Motor neuron (in vitro differentiated cells): ENCODE measurements around the gene LHFPL5. TPM values are rescaled to one million over a fixed set of nuclear protein-coding genes. Genes with fewer than 3 reads are reported as not detected.
A peak's percentile ranks its signal among the peaks of the same experiment; 100 is the strongest.

Experiments used
- ATAC-seq, 8 experiments: fragments of 200-7000 bp; cut with Tn5 transposase; replicated peaks in 6 of 8; 2 replicates each; pipeline ENCODE4 v1.8.0; 2021; ENCODE audit warnings: mild to moderate bottlenecking in 8 of 8, moderate library complexity in 8 of 8
- H3K27ac ChIP-seq, 2 donors: fragments of 250-450 bp; sonication (Bioruptor Pico); 2 replicates each; pipeline ENCODE4 v1.9.0; 2021; ENCODE audit warnings: antibody characterized with exemption in 2 of 2, mild to moderate bottlenecking in 2 of 2, moderate library complexity in 1 of 2
- H3K4me1 ChIP-seq, 2 donors: fragments of 250-450 bp; sonication (Bioruptor Pico); replicated peaks in 1 of 2; 2 replicates each; pipeline ENCODE4 v1.6.1; 2021; ENCODE audit warnings: antibody characterized with exemption in 2 of 2, mild to moderate bottlenecking in 2 of 2, moderate library complexity in 1 of 2
- H3K4me3 ChIP-seq, 5 donors: fragments of 250-450 bp; sonication (Bioruptor Pico); 2 replicates each; pipeline ENCODE4 v1.9.0; 2021; ENCODE audit warnings: antibody characterized with exemption in 5 of 5, mild to moderate bottlenecking in 5 of 5, moderate library complexity in 4 of 5
- WGBS, 10 experiments: fragments of 450-650 bp; shearing (Covaris generic); methylation state at CpG; one replicate each; pipeline ENCODE4 v1.0.0; 2022; 5-methylcytosine and 5-hydroxymethylcytosine counted together
- in situ Hi-C, 9 experiments: fragments of 400-800 bp; cut with MboI; loops; one replicate each; pipeline ENCODE4 v1.15.0; 2021; ENCODE audit warnings: low sequenced_read_pairs in 9 of 9, low pct_unique_long_range_greater_than_20kb in 2 of 9; ENCODE audit not compliant: unreplicated experiment in 9 of 9
- total RNA-seq, 8 experiments: library from RNA; unstranded; fragments of 300-600 nt; gene quantifications; 2 replicates each; pipeline versions ENCODE4 v1.2.3 to v1.2.4, GENCODE V29; 2022

LHFPL5 gene
- total RNA-seq, 8 experiments from 2014 or later = 0.13 to 1.0 (median 0.41) TPM; not detected in 3

DNA sequence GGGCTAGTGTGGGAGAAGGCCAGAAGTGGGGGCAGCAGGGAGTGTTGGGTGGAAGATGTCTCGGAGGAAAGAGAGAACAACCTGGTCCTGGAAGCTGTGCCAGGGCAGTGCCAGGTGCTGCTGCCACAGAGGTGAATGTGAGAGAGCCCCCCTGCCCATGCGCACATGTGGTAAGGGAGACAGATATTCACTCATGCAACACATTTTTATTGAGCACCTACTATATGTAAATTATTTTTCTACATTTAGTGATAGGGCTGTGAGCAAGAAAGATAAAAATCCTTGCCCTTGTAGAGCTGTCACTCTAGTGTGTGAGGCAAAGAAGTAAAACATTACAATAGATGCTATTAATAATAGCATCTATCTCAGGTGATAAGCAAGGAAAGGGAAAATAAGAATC, 23.9 kb upstream of the LHFPL5 start:
- WGBS, 10 experiments = 40 to 100% (median 100%) methylated on average over 1 of the region's 2 CpGs; no CpG with 5 or more reads in 5 of the 10 experiments
- Histone ChIP-seq H3K27ac (no peak overlapping the region), H3K4me3 (no peak overlapping the region), H3K4me1 (no peaks in the 10 kb centered on the region)
- in situ Hi-C loops = no loop called here
- ATAC-seq = no peak

DNA sequence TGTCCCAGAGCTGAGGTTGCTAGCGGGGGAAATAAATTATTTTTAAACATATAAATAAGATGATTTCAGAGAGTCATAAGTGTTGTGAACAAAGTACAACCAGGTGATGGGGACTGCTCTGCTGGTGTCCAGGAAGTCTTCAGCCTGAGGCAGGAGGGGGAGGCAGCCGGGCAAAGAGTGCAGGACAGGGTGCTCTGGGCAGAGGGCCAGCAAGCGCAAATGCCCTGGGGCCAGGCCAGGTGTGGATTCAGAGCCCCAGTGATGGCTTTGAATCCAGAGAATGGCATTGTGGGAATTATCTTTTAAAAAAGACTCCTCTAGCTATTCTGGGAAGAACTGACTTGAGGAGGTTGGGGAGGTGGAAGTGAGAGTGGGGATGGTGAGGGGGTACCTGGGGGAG, 22.7 kb upstream of the LHFPL5 start:
- Histone ChIP-seq H3K4me1 (no peaks in the 10 kb centered on the region), H3K4me3 (no peak overlapping the region), H3K27ac (no peak overlapping the region)
- 0 to 100% (median 94%) methylated on average over 1 to 3 of the region's 3 CpGs; no CpG with 5 or more reads in 2 of the 10 experiments for WGBS, 10 experiments
- ATAC-seq = peak in 1 of 8 experiments; percentile 62
- in situ Hi-C loops = no loop called here

DNA sequence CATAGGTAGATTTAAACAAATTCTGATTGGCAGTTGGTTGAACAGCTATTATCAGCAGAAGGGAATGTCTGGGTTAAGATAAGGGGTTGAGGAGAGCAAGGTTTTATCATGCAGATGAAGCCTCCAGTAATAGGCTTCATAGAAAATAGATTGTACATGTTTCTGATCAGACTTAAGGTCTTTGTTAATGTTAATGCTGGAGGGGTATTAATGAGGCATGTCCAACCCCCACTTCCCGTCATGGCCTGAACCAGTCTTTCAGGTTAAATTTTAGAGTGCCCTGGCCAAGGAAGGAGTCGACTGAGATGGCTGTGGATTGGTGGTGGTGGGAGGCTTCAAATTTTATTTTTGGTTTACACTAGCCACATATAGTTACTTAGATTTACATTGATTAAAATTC, 21.0 kb upstream of the LHFPL5 start:
- in situ Hi-C loops = no loop called here
- ATAC-seq = no peak
- Histone ChIP-seq H3K4me3 (no peak overlapping the region), H3K4me1 (no peaks in the 10 kb centered on the region), H3K27ac (no peak overlapping the region)
- WGBS, 10 experiments = 49 to 80% (median 60%) methylated on average over 1 to 2 of the region's 2 CpGs; no CpG with 5 or more reads in 3 of the 10 experiments

DNA sequence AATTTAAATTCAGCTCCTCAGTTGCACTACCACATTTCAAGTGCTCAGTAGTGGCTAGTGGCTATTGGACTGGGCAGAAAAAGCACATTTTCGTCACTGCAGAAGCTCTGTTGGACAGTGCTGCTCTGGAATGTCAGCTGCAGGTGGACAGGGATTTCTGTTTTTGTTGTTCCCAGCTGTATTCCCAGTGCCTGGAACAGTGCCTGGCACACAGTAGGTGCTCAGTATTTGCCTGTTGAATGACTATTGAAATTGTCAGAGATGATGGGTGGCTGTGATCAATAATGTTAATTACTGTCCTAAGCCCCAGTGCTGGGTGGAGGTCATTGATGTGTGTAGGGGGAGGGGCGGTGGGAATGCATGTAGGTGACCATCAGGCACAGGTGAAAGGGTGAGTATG, 18.9 kb upstream of the LHFPL5 start:
- WGBS, 10 experiments = 67 to 83% methylated on average over 1 of the region's 2 CpGs; no CpG with 5 or more reads in 8 of the 10 experiments
- H3K27ac ChIP-seq = no peak overlapping the region
- no peak overlapping the region for H3K4me3 ChIP-seq
- ATAC-seq = no peak
- in situ Hi-C loops = no loop called here
- no peaks in the 10 kb centered on the region for H3K4me1 ChIP-seq

DNA sequence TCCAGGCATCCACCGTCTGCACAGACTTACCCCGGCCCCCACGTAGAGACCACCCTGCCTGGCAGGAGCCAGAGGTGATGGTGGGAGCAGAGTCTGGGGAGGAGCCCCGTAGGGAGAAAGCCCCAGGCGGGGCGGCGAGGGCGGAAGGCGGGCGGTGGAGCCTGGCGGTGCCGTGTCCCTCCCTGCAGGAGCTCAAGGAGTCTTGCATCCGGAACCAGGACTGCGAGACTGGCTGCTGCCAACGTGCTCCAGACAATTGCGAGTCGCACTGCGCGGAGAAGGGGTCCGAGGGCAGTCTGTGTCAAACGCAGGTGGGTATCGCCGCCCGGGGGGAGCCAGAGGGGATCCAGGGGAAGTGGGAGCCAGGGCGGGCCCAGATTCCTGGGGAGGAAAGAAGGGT, 18.3 kb upstream of the LHFPL5 start:
- 60 to 100% (median 80%) methylated on average over 1 to 2 of the region's 25 CpGs; no CpG with 5 or more reads in 6 of the 10 experiments for WGBS, 10 experiments
- in situ Hi-C loops = no loop called here
- peak in 3 of 8 experiments; percentile 63 to 80 (median 69) for ATAC-seq
- Histone ChIP-seq H3K4me1 (no peaks in the 10 kb centered on the region), H3K27ac (no peak overlapping the region), H3K4me3 (no peak overlapping the region)

DNA sequence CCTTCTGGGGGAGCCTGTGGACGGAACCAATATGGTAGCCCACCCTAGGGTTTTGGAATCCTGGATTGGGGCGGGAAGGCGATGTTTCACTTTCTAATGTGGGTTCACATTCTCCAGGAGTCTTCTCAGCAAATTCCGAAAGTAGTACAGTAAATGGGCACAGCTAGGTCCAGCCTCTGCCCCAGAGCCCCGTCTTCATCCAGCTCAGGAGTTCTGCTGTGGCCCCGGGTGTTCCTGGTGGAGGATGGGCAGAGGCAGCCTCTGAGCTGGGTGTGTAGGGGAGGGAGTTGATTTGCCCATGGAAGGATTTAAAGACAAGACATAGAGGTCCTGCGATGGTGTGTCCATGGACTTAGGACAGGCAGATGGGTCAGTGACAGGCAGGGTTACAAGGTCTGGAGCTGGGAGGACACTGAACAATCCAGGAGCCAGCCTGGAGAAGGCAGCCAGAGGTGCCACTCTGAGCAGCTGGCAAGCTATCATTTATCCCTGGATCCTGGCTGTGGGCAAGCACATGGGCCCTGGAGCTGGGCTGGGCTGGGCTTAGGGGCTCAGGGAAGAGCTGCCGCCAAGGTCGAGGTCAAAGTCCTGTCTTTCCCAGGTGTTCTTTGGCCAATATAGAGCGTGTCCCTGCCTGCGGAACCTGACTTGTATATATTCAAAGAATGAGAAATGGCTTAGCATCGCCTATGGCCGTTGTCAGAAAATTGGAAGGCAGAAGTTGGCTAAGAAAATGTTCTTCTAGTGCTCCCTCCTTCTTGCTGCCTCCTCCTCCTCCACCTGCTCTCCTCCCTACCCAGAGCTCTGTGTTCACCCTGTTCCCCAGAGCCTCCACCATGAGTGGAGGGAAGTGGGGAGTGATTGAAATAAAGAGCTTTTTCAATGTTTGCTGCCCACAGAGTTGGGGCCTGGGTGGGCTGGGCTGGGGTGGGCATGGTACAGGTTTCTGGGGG, 17.6 kb upstream of the LHFPL5 start:
- H3K4me3 ChIP-seq = no peak overlapping the region
- peaks cover 0 to 4% of the 10 kb centered on the region in 2 donors for H3K4me1 ChIP-seq
- 49 to 89% (median 81%) methylated on average over 4 to 10 of the region's 13 CpGs; no CpG with 5 or more reads in 1 of the 10 experiments for WGBS, 10 experiments
- H3K27ac ChIP-seq = no peak overlapping the region
- no peak for ATAC-seq
- in situ Hi-C loops = no loop called here

DNA sequence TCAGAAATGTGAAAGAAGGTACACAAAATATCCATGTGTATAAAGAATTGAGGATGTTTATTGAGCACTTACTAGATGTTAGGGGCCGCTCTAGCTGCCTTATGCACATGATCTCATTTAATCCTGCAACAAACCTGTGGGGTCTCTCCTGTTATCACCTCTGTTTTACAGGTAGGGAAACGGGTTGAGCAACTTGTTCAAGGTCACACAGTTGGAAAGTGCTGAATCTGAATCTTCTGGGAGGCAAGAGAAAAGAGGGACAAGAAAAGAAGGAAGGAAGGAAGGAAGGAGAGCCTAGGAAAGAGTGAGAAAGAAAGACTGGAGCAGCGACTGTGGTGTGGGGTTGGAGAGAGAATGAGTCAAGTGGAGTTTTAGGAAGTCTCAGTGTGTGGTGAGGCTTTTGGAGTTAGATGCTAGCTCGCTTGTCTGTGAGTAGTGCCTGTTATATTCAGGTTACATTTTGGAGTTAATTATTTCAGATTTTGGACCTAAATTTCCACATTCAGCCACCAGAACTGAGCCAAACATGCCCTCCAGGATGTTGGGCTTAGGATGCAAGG, 16.6 kb upstream of the LHFPL5 start:
- Histone ChIP-seq H3K27ac (no peak overlapping the region), H3K4me3 (no peak overlapping the region), H3K4me1 (peaks cover 0 to 4% of the 10 kb centered on the region in 2 donors)
- no peak for ATAC-seq
- WGBS, 10 experiments = 7 to 80% (median 63%) methylated on average over 3 to 4 of the region's 4 CpGs
- in situ Hi-C loops = no loop called here

DNA sequence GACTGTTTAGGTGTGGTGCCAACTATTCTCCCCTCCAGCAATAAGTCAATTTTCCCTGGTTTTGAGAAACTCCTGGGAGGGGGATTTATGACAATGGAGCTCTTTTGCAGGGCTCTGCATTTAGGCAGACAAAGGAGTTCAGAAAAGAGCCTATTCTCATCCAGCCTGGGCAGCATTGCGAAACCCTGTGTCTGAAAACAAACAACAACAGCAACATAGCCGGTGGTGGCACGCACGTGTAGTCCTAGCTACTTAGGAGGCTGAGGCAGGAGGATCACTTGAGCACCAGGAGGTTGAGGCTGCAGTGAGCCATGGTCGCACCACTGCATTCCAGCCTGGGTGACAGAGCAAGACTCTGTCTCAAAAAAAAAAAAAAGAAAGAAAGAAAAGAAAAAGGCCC, 14.5 kb upstream of the LHFPL5 start:
- H3K4me3 ChIP-seq = no peak overlapping the region
- in situ Hi-C loops = no loop called here
- ATAC-seq = no peak
- H3K27ac ChIP-seq = no peak overlapping the region
- WGBS, 10 experiments = 44 to 93% (median 62%) methylated on average over 2 to 5 of the region's 5 CpGs
- H3K4me1 ChIP-seq = peaks cover 0 to 4% of the 10 kb centered on the region in 2 donors

DNA sequence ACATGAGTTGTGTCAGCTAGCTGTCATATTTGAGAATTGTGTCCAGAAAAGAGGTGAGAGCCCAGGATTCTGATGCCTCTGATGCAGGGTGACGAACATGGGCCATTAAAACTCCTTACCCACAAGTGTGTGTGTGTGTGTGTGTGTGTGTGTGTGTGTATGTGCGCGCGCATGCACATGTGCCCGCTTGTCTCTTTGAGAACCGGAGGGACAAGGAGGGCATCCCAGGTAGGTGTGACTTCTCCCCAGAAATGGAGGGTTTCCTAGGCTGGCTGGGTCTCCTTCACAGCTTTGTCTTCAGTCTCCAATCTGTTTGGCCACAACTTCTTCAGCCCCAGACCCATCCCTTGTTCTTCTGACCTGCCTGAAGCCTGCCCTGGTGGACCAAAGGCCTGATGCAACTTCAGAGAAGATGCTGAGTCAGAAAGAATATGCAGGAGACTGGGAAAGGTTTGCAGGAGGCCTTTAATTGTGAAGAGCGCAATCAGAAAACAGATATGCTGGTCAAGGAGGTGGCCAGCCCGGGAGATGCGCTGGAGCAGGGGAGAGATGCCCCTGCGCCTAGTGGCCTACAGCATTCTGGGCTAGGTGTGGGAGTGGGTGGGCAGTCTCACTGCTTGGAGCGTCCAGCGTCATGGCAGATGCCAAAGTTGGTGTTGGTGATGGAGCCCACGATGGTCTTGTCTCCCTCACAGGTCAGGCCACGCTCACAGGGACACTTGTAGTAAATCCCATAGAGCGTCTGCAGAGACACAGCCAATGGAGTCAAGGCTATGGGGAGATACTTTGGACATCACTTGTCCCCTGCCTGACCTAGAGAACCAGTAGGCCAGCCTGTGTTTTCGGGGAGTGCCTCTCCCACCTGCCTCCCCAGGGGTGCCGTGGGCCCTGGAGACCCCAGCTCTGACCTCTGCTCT, 10.4 kb upstream of the LHFPL5 start:
- in situ Hi-C loops = no loop called here

DNA sequence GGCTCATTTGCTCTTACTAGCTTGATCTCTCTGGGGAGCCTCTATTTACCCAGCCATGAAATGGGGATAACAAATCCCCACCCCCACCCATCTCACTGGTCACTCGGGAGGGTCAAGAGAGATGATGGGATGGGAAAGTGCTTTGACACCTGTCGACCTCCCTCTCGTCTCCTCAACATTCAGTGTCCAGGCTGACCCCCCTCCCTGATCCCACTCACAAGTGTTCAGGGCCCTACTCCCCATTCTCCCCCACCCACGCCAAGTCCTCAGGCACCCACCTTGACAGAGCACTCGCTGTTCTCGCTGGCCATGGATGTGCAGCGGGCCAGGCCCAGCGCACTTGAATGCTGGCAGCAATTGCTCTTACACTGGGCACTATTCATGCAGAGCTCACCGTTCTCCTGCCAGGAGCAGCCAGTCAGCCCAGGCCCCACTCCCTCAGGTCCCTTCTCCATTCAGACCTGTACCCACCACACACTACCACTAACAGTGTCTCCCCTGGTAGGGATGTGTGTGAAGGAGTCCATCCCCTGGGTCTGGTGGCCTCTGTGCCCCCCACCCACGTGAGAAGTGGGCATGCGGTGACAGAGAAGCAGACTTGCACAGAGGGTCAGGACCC, 9.6 kb upstream of the LHFPL5 start:
- Histone ChIP-seq H3K27ac (no peak overlapping the region), H3K4me3 (no peak overlapping the region), H3K4me1 (peaks cover 0 to 4% of the 10 kb centered on the region in 2 donors)
- no peak for ATAC-seq
- in situ Hi-C loops = no loop called here
- 40 to 95% (median 69%) methylated on average over 1 to 4 of the region's 11 CpGs; no CpG with 5 or more reads in 4 of the 10 experiments for WGBS, 10 experiments

More for the DNA sequence above, 10.4 kb upstream of the LHFPL5 start:
- Histone ChIP-seq H3K4me1 (peaks cover 0 to 4% of the 10 kb centered on the region in 2 donors), H3K27ac (no peak overlapping the region), H3K4me3 (no peak overlapping the region)
- peak in 2 of 8 experiments; percentile 36 to 38 for ATAC-seq
- 63 to 100% (median 89%) methylated on average over 3 to 14 of the region's 17 CpGs; no CpG with 5 or more reads in 1 of the 10 experiments for WGBS, 10 experiments

DNA sequence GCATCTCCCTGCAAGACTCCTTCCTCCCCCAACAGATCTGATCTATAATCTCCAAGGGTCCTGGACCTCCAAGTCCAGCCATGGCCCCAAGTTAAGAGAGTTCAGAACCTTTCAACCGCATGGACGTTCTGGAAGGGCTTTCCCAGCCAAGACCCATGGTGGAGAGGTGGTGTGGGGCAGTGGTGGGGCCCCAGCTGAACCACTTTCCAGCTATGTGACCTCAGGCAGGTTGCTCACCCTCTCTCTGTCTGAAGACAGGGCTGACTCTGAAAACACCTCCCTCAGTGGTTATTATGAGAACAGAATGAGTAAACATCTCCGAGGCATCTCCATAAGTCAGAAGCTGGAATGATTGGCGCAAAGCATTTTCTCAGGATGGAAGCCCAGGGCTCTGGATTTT, 8.9 kb upstream of the LHFPL5 start:
- Histone ChIP-seq H3K4me3 (no peak overlapping the region), H3K4me1 (peaks cover 0 to 4% of the 10 kb centered on the region in 2 donors), H3K27ac (no peak overlapping the region)
- no peak for ATAC-seq
- in situ Hi-C loops = no loop called here
- 53 to 100% (median 81%) methylated on average over 1 to 4 of the region's 4 CpGs; no CpG with 5 or more reads in 3 of the 10 experiments for WGBS, 10 experiments

DNA sequence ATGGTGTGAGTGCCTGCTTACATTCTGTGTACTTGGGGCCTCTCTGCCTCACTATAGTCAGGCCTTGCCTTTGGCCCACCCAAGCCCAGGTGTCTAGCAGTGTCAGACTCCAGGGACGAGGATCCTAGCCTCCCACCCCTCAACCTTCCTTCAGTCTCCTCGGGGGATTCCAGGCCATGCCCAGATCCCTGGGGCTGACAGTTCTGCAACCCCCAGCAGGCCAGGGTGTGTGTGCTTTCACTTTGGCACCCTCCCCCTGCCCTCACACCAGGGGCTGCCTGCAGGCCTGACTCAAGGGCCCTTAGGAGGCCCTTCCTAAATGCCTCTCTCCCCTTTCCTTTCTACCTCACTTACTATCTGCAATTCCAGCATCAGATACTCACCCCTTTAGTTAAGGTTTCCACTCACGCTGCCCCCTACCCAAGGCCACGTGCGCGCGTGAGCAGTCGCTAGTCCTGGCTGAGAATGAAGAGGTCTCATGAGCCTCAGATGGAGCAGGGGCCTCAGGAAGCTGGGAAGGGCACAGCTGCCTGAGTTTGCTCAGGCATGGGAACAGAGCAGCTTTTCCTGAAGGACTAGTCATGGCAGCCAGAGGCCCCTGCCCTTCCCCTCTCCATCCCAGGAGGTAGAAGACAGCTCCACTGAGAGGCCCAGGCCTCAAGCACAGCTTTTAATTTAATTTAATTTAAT, 7.2 kb upstream of the LHFPL5 start:
- no peak overlapping the region for H3K27ac ChIP-seq
- peak in 3 of 8 experiments; percentile 9 to 21 (median 17) for ATAC-seq
- 29 to 84% (median 69%) methylated on average over 1 to 8 of the region's 8 CpGs; no CpG with 5 or more reads in 3 of the 10 experiments for WGBS, 10 experiments
- in situ Hi-C loops = no loop called here
- no peak overlapping the region for H3K4me3 ChIP-seq
- no peaks in the 10 kb centered on the region for H3K4me1 ChIP-seq
